T-helper 2 cell treated with Interferon-gamma antibody and Interleukin-4, amounts not matched to agents 5 μg/mL and 100 μg/mL, for 36 hours (primary cell): ENCODE results near the gene HLCS.

ENCODE experiments used
- DNase-seq: peaks from one replicate; pipeline ENCODE4 v3.0.0; 2021; ENCODE audit warnings: low spot score
- H3K27ac Mint-ChIP-seq: one replicate; pipeline ENCODE4 v1.8.0; 2021; ENCODE audit warnings: mild to moderate bottlenecking, mixed read lengths
- H3K27me3 Mint-ChIP-seq: one replicate; pipeline ENCODE4 v1.8.0; 2021; ENCODE audit warnings: low read depth, mixed read lengths
- H3K36me3 Mint-ChIP-seq: one replicate; pipeline ENCODE4 v1.8.0; 2021; ENCODE audit warnings: low read depth, mixed read lengths
- H3K4me1 Mint-ChIP-seq: one replicate; pipeline ENCODE4 v1.8.0; 2021; ENCODE audit warnings: low read depth, mixed read lengths
- H3K4me3 Mint-ChIP-seq: one replicate; pipeline ENCODE4 v1.8.0; 2022; ENCODE audit warnings: mild to moderate bottlenecking, moderate library complexity, mixed read lengths
- H3K9me3 Mint-ChIP-seq: one replicate; pipeline ENCODE4 v1.8.0; 2021; ENCODE audit warnings: mixed read lengths

The HLCS gene

GRCh38 chr21:36904093-36904666 is 62.3 kb downstream of the HLCS start:
- Mint-ChIP-seq H3K4me3 (no peak overlapping the region), H3K9me3 (no peaks in the 10 kb centered on the region), H3K36me3 (no peaks in the 10 kb centered on the region), H3K27me3 (no peaks in the 10 kb centered on the region), H3K27ac (no peak overlapping the region), H3K4me1 (peaks cover 5% of the 10 kb centered on the region)
- no peak for DNase-seq

- Mint-ChIP-seq H3K27ac (no peak overlapping the region), H3K4me1 (peaks cover 5% of the 10 kb centered on the region), H3K4me3 (no peak overlapping the region), H3K36me3 (no peaks in the 10 kb centered on the region), H3K9me3 (no peaks in the 10 kb centered on the region), H3K27me3 (no peaks in the 10 kb centered on the region)
- no peak for DNase-seq
These were observed 63.7 kb downstream of the HLCS start for GRCh38 chr21:36902793-36903192.

- no peak overlapping the region for H3K27ac Mint-ChIP-seq
- H3K4me3 Mint-ChIP-seq = no peak overlapping the region
- H3K9me3 Mint-ChIP-seq = no peaks in the 10 kb centered on the region
- H3K36me3 Mint-ChIP-seq = peaks cover under 1% of the 10 kb centered on the region
- no peaks in the 10 kb centered on the region for H3K27me3 Mint-ChIP-seq
- H3K4me1 Mint-ChIP-seq = peaks cover 5% of the 10 kb centered on the region
- DNase-seq = no peak
These were observed 64.1 kb downstream of the HLCS start for GRCh38 chr21:36902331-36902730.

- DNase-seq = no peak
- no peaks in the 10 kb centered on the region for H3K27me3 Mint-ChIP-seq
- H3K4me3 Mint-ChIP-seq = no peak overlapping the region
- peaks cover 2% of the 10 kb centered on the region for H3K36me3 Mint-ChIP-seq
- peaks cover 5% of the 10 kb centered on the region for H3K4me1 Mint-ChIP-seq
- no peaks in the 10 kb centered on the region for H3K9me3 Mint-ChIP-seq
- no peak overlapping the region for H3K27ac Mint-ChIP-seq
These were observed 64.9 kb downstream of the HLCS start for GRCh38 chr21:36901575-36901974.

GRCh38 chr21:36893581-36893980 is 72.9 kb downstream of the HLCS start:
- Mint-ChIP-seq H3K4me3 (no peak overlapping the region), H3K9me3 (no peaks in the 10 kb centered on the region), H3K36me3 (peaks cover 16% of the 10 kb centered on the region), H3K27ac (no peak overlapping the region), H3K27me3 (no peaks in the 10 kb centered on the region), H3K4me1 (no peaks in the 10 kb centered on the region)
- DNase-seq = no peak

- Mint-ChIP-seq H3K27me3 (no peaks in the 10 kb centered on the region), H3K4me3 (no peak overlapping the region), H3K27ac (no peak overlapping the region), H3K4me1 (no peaks in the 10 kb centered on the region), H3K9me3 (no peaks in the 10 kb centered on the region), H3K36me3 (peaks cover 14% of the 10 kb centered on the region)
- no peak for DNase-seq
These were observed 74.3 kb downstream of the HLCS start for GRCh38 chr21:36892201-36892600.

- Mint-ChIP-seq H3K4me1 (no peaks in the 10 kb centered on the region), H3K9me3 (no peaks in the 10 kb centered on the region), H3K27ac (no peak overlapping the region), H3K36me3 (peaks cover 14% of the 10 kb centered on the region), H3K27me3 (no peaks in the 10 kb centered on the region), H3K4me3 (no peak overlapping the region)
- DNase-seq = no peak
These were observed 74.8 kb downstream of the HLCS start for GRCh38 chr21:36891692-36892091.

- no peak for DNase-seq
- Mint-ChIP-seq H3K4me3 (no peak overlapping the region), H3K27me3 (no peaks in the 10 kb centered on the region), H3K27ac (no peak overlapping the region), H3K36me3 (peaks cover 12% of the 10 kb centered on the region), H3K4me1 (no peaks in the 10 kb centered on the region), H3K9me3 (no peaks in the 10 kb centered on the region)
These were observed 75.3 kb downstream of the HLCS start for GRCh38 chr21:36891121-36891520.

GRCh38 chr21:36890086-36890485 is 76.4 kb downstream of the HLCS start:
- peaks cover 17% of the 10 kb centered on the region for H3K36me3 Mint-ChIP-seq
- H3K27ac Mint-ChIP-seq = no peak overlapping the region
- DNase-seq = no peak
- no peak overlapping the region for H3K4me3 Mint-ChIP-seq
- H3K4me1 Mint-ChIP-seq = no peaks in the 10 kb centered on the region
- no peaks in the 10 kb centered on the region for H3K9me3 Mint-ChIP-seq
- H3K27me3 Mint-ChIP-seq = no peaks in the 10 kb centered on the region

- Mint-ChIP-seq H3K27ac (no peak overlapping the region), H3K27me3 (no peaks in the 10 kb centered on the region), H3K4me1 (no peaks in the 10 kb centered on the region), H3K9me3 (no peaks in the 10 kb centered on the region), H3K4me3 (no peak overlapping the region), H3K36me3 (peaks cover 17% of the 10 kb centered on the region)
- DNase-seq = no peak
These were observed 77.1 kb downstream of the HLCS start for GRCh38 chr21:36889401-36889800.

- Mint-ChIP-seq H3K4me3 (no peak overlapping the region), H3K9me3 (peaks cover 9% of the 10 kb centered on the region), H3K36me3 (peaks cover 16% of the 10 kb centered on the region), H3K27ac (no peak overlapping the region), H3K4me1 (no peaks in the 10 kb centered on the region), H3K27me3 (no peaks in the 10 kb centered on the region)
- no peak for DNase-seq
These were observed 78.0 kb downstream of the HLCS start for GRCh38 chr21:36888466-36888865.

- Mint-ChIP-seq H3K27ac (no peak overlapping the region), H3K27me3 (no peaks in the 10 kb centered on the region), H3K36me3 (peaks cover 16% of the 10 kb centered on the region), H3K4me3 (no peak overlapping the region), H3K4me1 (no peaks in the 10 kb centered on the region), H3K9me3 (peaks cover 14% of the 10 kb centered on the region)
- no peak for DNase-seq
These were observed 78.5 kb downstream of the HLCS start for GRCh38 chr21:36887963-36888362.

- H3K9me3 Mint-ChIP-seq = peaks cover 17% of the 10 kb centered on the region
- H3K27me3 Mint-ChIP-seq = no peaks in the 10 kb centered on the region
- no peak overlapping the region for H3K27ac Mint-ChIP-seq
- peaks cover 11% of the 10 kb centered on the region for H3K36me3 Mint-ChIP-seq
- no peak for DNase-seq
- no peaks in the 10 kb centered on the region for H3K4me1 Mint-ChIP-seq
- no peak overlapping the region for H3K4me3 Mint-ChIP-seq
These were observed 82.7 kb downstream of the HLCS start for GRCh38 chr21:36883532-36884486.

- H3K27ac Mint-ChIP-seq = no peak overlapping the region
- DNase-seq = no peak
- H3K4me3 Mint-ChIP-seq = no peak overlapping the region
- H3K27me3 Mint-ChIP-seq = no peaks in the 10 kb centered on the region
- peaks cover 21% of the 10 kb centered on the region for H3K9me3 Mint-ChIP-seq
- H3K36me3 Mint-ChIP-seq = peaks cover 11% of the 10 kb centered on the region
- H3K4me1 Mint-ChIP-seq = no peaks in the 10 kb centered on the region
These were observed 83.7 kb downstream of the HLCS start for GRCh38 chr21:36882776-36883175.
